BJ (cell line): Measurements from ENCODE around the gene BCAS3. TPM values are rescaled to one million over a fixed set of nuclear protein-coding genes. Genes with fewer than 3 reads are reported as not detected.
A peak's percentile ranks its signal among the peaks of the same experiment; 100 is the strongest.
"Not testable (repeated sequence)": the region's sequence is repeated elsewhere in the genome, so short reads cannot be mapped to it uniquely, and the experiment has no call there.

ENCODE experiments used
- CTCF ChIA-PET: fragments of 350-600 bp; formaldehyde crosslinking; extraction: SDS; loops from one replicate; lab custom pipeline; 2021; ENCODE audit warnings: antibody characterized with exemption, inconsistent platforms; lab: Yijun Ruan, JAX
- POLR2A ChIA-PET: fragments of 300-600 bp; sonication (Branson Sonifier 250); formaldehyde crosslinking; extraction: SDS; loops from one replicate; lab custom pipeline; 2021; ENCODE audit warnings: antibody characterized with exemption; lab: Charles Lee
- DNase-seq: peaks from one replicate; pipeline ENCODE4 v3.0.0-alpha.2; 2011; ENCODE audit warnings: low read depth
- H3K27me3 ChIP-seq: 2 replicates; pipeline ENCODE4 v1.6.0; 2011; ENCODE audit warnings: low read length; ENCODE audit not compliant: control insufficient read depth, insufficient read depth
- H3K36me3 ChIP-seq: 2 replicates; pipeline ENCODE4 v1.5.1; 2011; ENCODE audit warnings: low read length; ENCODE audit not compliant: control insufficient read depth, insufficient read depth
- H3K4me3 ChIP-seq: 2 replicates; pipeline ENCODE4 v1.5.1; 2011; ENCODE audit warnings: low read depth, mild to moderate bottlenecking, control low read depth, low read length
- CTCF ChIP-seq: IDR thresholded peaks from 2 replicates; pipeline ENCODE4 v1.5.1; 2011; ENCODE audit warnings: low read depth, mild to moderate bottlenecking, control low read depth, inconsistent platforms, low read length, moderate library complexity; ENCODE audit not compliant: insufficient read depth
- polyA plus RNA-seq: library from polyadenylated mRNA; depleted of rRNA; stranded (reverse); fragments of >200 nt; gene quantifications from 2 replicates; pipeline ENCODE4 v1.2.3, GENCODE V29; 2011

Gene BCAS3
- polyA plus RNA-seq, 1 experiment = 19.5 TPM

- POLR2A ChIA-PET = no interaction called here
- no peak for DNase-seq
- Histone ChIP-seq H3K27me3 (no peaks in the 10 kb centered on the region), H3K4me3 (no peak overlapping the region), H3K36me3 (no peaks in the 10 kb centered on the region)
- CTCF ChIA-PET = interaction anchor here (1.3 to 4.1 kb wide), 4 partner anchors 30 to 408 kb away, joined by 4 to 36 read pairs (median 7); no protein-coding TSS in a partner anchor
- TF ChIP-seq CTCF = peak; percentile 48
Observed at GRCh38 chr17:61002316-61002736, 324.7 kb downstream of the BCAS3 start.

GRCh38 chr17:61005358-61005757, 327.7 kb downstream of the BCAS3 start:
- TF ChIP-seq CTCF = no peak
- Histone ChIP-seq H3K4me3 (no peak overlapping the region), H3K27me3 (no peaks in the 10 kb centered on the region), H3K36me3 (no peaks in the 10 kb centered on the region)
- DNase-seq = no peak
- POLR2A ChIA-PET = no interaction called here
- CTCF ChIA-PET = no interaction called here

GRCh38 chr17:61005958-61006357, 328.3 kb downstream of the BCAS3 start:
- H3K36me3 ChIP-seq, POLR2A ChIA-PET, H3K27me3 ChIP-seq, DNase-seq, CTCF ChIA-PET, H3K4me3 ChIP-seq: not testable (repeated sequence)

- H3K36me3 ChIP-seq = no peaks in the 10 kb centered on the region
- DNase-seq = no peak
- no peak overlapping the region for H3K4me3 ChIP-seq
- TF ChIP-seq CTCF = no peak
- ChIA-PET CTCF (no interaction called here), POLR2A (no interaction called here)
- H3K27me3 ChIP-seq = no peaks in the 10 kb centered on the region
Observed at GRCh38 chr17:61007980-61008379, 330.3 kb downstream of the BCAS3 start.

GRCh38 chr17:61009663-61010062, 332.0 kb downstream of the BCAS3 start:
- CTCF ChIA-PET = no interaction called here
- Histone ChIP-seq H3K36me3 (no peaks in the 10 kb centered on the region), H3K4me3 (no peak overlapping the region), H3K27me3 (no peaks in the 10 kb centered on the region)
- no peak for DNase-seq
- POLR2A ChIA-PET = no interaction called here
- TF ChIP-seq CTCF = no peak

- no peaks in the 10 kb centered on the region for H3K27me3 ChIP-seq
- POLR2A ChIA-PET = no interaction called here
- no peaks in the 10 kb centered on the region for H3K36me3 ChIP-seq
- TF ChIP-seq CTCF = no peak
- H3K4me3 ChIP-seq = no peak overlapping the region
- no peak for DNase-seq
- CTCF ChIA-PET = no interaction called here
Observed at GRCh38 chr17:61010661-61011170, 333.1 kb downstream of the BCAS3 start.
